Sigmoid colon (tissue), 4 donors: Measurements from ENCODE around the gene FCHO1.

Source experiments
- POLR2A ChIP-seq, 2 donors: fragments of 450-650 bp; IDR thresholded peaks; one replicate each; pipeline ENCODE4 v1.6.1; 2016; ENCODE audit warnings: antibody characterized with exemption in 2 of 2, mild to moderate bottlenecking in 2 of 2, moderate library complexity in 2 of 2
- POLR2AphosphoS5 ChIP-seq, 4 donors: sonication (generic); formaldehyde crosslinking; IDR thresholded peaks; one replicate each; pipeline ENCODE4 v1.6.1; 2017; ENCODE audit warnings: antibody characterized with exemption in 4 of 4

DNA sequence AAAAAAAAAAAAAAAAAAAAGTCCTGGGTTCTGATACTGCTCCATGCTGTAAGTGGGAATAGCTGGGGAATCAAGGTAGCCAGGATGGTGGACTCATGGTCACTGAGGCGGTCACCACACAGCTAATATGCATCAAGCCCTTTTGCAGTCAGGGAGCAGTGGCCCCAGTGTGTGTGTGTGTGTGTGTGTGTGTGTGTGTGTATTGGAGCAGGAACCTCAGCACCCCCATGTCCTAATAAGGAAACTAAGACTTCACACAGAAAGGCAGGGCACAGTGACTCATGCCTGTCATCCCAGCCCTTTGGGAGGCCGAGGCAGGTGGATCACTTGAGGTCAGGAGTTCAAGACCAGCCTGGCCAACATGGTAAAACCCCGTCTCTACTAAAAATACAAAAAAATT, 55.7 kb downstream of the FCHO1 start:
- TF ChIP-seq POLR2AphosphoS5 (IDR thresholded peaks at IDR 0.05) (no peak), POLR2A (IDR thresholded peaks at IDR 0.05) (no peak)
